Activated CD4-positive, alpha-beta T cell treated with anti-CD3 and anti-CD28 coated beads for 4 hours (primary cell): ENCODE results near the gene MAST1.
"Not testable (repeated sequence)": the region's sequence is repeated elsewhere in the genome, so short reads cannot be mapped to it uniquely, and the experiment has no call there.

ENCODE experiments used
- DNase-seq, 2 donors: peaks; one replicate each; pipeline ENCODE4 v3.0.0-alpha.2; 2020

MAST1 gene

GRCh38 chr19:12841094-12841493 is 2.8 kb downstream of the MAST1 start:
- no peak for DNase-seq

DNA sequence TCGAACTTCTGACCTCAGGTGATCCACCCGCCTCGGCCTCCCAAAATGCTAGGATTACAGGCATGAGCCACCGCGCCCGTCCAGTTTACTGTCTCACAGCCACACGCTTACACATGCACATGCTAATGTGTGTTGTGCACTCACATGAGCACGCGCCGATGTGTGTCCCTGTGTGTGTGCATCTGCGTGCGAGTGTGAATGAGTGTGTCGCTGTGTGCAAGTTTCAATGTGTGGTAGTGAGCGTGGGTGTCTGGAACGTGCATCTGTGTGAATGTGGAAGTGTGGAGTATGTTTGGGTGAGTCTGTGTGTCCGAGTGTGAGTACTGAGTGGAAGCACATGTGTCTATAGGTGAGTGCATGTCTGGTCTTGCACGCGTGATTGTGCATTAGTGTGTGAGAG is 4.2 kb downstream of the MAST1 start:
- no peak for DNase-seq

DNA sequence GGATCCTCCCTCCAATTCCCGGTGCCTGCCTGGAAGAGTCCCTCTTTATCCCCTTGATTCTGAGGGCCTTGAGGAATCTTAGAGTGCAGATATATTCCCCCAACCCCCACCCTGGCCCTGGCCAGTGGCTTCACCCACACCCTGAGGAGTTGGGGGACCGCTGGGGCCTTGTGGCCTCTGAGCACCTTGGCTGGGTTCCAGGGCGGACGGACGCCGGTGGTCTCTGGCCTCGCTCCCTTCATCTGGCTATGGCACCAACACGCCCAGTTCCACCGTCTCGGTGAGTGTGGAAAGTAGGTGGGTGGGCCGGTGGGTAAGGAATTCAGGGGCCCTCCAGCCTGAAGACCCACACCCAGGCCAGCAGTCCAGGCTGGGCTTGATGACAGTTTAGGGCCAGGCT is 5.0 kb downstream of the MAST1 start:
- no peak for DNase-seq

- DNase-seq = no peak
These were observed 5.9 kb downstream of the MAST1 start for GRCh38 chr19:12843999-12844732.

GRCh38 chr19:12846613-12847012 is 8.3 kb downstream of the MAST1 start:
- not testable (repeated sequence) for DNase-seq

DNA sequence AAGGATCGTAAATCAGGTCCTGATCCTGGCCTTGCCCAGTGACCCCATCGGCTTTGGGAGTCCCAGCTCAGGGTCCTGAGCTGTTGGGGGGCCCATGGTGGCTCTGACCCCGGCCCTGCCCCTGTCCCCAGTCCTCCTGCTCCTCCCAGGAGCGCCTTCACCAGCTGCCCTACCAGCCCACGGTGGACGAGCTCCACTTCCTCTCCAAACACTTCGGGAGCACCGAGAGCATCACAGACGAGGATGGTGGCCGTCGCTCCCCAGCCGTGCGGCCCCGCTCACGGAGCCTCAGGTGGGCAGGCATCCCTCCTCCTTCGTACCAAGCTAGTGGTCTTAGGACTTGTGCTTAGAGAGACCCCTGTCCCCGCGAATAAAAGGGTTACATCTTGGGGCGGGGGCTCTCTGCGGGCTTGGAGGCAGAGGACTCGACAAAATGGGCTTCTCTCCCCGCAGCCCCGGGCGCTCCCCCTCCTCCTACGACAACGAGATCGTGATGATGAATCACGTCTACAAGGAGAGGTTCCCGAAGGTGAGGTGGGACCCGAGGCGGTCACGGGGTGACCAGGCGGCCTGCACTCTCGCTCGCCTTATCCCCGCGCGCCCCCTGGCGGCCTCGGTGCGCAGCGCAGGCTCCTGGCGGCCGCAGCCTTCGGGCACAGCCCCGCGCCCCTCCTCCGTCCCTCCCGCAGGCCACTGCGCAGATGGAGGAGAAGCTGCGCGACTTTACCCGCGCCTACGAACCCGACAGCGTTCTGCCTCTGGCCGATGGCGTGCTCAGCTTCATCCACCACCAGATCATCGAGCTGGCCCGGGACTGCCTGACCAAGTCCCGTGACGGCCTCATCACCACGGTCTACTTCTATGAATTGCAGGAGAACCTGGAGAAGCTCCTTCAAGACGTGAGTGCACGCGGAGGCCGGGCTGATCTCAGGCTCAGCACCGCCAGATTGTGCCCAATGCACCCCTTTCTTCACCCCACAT is 9.1 kb downstream of the MAST1 start:
- DNase-seq = peak; percentile 78 to 83

GRCh38 chr19:12856653-12857052 is 18.3 kb downstream of the MAST1 start:
- no peak for DNase-seq

GRCh38 chr19:12858041-12858928 is 20.0 kb downstream of the MAST1 start:
- DNase-seq = no peak

- DNase-seq = no peak
These were observed 21.2 kb downstream of the MAST1 start for GRCh38 chr19:12859546-12859945.

DNA sequence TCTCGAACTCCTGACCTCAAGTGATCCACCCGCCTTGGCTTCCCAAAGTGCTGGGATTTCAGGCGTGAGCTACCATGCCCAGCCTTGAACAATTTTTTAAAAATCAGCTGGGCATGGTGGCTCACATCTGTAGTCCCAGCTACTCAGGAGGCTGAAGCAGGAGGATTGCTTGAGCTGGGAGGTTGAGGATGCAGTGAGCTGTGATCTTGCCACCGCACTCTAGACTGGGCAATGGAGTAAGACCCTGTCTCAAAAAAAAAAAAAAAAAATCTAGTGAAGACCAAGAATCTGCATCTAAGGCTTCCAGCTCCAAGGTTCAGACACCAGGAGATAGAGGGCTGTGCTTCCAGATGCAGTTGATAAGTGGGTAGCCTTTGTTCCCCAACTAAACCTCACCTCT is 25.8 kb downstream of the MAST1 start:
- no peak for DNase-seq

- no peak for DNase-seq
These were observed 26.7 kb downstream of the MAST1 start for GRCh38 chr19:12864721-12865715.

DNA sequence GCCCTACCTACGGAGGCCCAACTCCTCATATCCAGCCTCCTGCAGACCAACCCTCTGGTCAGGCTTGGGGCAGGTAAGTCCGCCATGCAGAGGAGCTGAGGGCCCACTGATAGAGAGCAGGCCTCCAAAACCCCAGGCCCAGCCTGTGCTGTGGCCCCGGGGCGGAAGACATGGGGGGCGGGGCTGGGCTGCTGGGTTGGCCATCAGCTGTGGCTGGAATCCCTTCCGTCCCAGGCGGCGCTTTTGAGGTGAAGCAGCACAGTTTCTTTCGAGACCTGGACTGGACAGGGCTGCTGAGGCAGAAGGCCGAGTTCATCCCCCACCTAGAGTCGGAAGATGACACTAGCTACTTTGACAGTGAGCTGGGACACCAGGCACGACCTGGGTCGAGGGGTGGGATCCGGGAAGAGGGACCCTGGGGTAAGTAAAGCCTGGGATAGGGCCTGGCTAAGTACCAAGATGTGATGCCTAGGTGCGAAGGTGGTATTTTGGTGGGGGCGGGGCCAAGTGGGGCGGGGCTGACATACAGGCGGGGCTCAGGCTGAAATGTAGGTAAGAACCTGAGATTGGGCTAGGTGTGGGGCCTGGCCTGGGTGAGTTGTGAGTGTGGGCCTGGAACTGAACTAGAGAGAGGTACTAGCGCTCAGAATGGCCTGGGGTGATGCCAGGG is 27.6 kb downstream of the MAST1 start:
- no peak for DNase-seq

DNA sequence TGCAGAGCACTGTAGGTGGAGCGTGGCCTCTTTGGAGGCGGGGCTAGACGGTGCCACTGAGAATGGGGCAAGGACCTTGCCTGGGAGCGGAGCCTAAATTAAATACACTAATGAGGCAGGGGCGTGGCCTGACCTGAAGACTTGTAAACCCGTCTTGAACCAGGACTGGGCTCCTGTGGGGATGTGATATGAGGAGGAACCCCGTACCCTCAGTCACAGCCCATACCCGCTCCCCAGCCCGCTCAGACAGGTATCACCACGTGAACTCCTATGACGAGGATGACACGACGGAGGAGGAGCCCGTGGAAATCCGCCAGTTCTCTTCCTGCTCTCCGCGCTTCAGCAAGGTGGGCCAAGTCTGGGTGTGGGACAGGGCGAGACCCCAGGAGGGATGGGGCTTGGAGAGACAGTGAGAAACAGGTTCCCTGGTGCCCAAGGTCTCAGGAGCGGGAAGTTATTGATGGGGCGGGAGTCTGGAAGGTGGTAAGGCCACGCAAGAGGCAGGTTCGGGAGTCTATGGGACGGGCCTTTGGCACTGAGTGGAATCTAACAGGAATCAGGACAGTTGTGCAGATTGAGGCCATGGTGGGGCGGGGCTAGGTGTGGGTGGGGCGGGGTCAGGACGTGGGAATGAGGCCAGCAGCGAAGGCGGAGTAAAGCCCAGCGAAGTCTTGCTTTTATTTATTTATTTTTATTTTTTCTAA is 28.3 kb downstream of the MAST1 start:
- no peak for DNase-seq

DNA sequence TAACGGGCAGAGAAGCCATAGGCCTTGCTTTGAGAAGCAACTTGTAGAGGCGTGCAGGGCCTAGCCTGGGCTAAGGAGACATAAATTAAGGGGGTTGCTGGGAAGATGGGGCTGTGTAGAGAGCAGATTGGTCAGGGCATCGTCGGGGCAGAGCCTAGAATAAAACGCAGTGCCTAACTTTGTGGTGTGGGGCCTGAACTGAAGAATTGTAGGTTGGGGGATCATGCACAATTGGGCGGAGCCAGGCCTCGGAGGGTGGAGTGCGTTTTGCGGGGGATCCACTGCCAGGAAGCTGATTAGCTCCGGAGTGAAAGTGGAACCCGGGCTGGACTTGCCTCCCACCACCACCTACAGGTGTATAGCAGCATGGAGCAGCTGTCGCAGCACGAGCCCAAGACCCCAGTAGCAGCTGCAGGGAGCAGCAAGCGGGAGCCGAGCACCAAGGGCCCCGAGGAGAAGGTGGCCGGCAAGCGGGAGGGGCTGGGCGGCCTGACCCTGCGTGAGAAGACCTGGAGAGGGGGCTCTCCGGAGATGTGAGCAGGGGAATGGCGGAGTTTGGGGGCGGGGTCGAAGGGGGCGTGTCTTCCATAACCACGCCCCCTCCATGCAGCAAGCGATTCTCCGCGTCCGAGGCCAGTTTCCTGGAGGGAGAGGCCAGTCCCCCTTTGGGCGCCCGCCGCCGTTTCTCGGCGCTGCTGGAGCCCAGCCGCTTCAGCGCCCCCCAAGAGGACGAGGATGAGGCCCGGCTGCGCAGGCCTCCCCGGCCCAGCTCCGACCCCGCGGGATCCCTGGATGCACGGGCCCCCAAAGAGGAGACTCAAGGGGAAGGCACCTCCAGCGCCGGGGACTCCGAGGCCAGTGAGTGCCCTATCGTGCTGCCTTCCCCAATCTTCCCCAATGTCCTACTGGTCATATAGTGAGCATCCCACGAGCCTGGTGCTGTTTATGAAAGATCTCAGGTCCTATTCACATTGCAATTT is 29.1 kb downstream of the MAST1 start:
- peak; percentile 42 to 43 for DNase-seq

- no peak for DNase-seq
These were observed 30.3 kb downstream of the MAST1 start for GRCh38 chr19:12868540-12869112.

GRCh38 chr19:12871681-12872080 is 33.4 kb downstream of the MAST1 start:
- no peak for DNase-seq

GRCh38 chr19:12872255-12872654 is 33.9 kb downstream of the MAST1 start:
- DNase-seq = no peak
